ENCODE measurements around the gene FGF18. TPM values are rescaled to one million over a fixed set of nuclear protein-coding genes. Genes with fewer than 3 reads are reported as not detected.

The FGF18 gene
- total RNA-seq, 6 donors from 2014 or later: 0.44 to 4.6 (median 1.4) TPM

DNA sequence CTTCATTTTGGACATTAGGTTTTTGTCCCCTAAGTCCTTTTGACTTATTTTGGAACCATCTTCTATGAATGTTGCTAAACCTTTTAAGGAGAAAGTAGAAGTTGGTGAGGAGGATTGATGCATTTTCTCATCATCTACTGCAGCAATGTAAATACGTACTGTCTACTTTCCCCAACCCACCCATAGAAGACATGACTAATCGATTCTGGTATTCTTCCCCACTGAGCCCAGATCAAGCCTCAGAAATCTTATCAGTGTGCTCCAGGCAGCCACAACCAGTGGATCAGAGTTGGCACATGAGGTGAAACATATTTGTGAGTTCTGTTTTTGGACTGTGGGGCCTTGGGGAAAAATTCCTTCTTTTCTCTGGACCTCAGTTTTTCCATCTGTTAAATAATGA lies 57.7 kb downstream of the FGF18 start:
- Histone ChIP-seq H3K36me3 (no peaks in the 10 kb centered on the region), H3K4me1 (no peaks in the 10 kb centered on the region), H3K27ac (no peak overlapping the region), H3K27me3 (no peaks in the 10 kb centered on the region), H3K4me3 (no peak overlapping the region), H3K9me3 (no peaks in the 10 kb centered on the region)
- TF ChIP-seq EP300 (IDR thresholded peaks at IDR 0.05): no peak
- no peak for TF ChIP-seq POLR2AphosphoS5 (IDR thresholded peaks at IDR 0.05)
- TF ChIP-seq, protein P1, sequence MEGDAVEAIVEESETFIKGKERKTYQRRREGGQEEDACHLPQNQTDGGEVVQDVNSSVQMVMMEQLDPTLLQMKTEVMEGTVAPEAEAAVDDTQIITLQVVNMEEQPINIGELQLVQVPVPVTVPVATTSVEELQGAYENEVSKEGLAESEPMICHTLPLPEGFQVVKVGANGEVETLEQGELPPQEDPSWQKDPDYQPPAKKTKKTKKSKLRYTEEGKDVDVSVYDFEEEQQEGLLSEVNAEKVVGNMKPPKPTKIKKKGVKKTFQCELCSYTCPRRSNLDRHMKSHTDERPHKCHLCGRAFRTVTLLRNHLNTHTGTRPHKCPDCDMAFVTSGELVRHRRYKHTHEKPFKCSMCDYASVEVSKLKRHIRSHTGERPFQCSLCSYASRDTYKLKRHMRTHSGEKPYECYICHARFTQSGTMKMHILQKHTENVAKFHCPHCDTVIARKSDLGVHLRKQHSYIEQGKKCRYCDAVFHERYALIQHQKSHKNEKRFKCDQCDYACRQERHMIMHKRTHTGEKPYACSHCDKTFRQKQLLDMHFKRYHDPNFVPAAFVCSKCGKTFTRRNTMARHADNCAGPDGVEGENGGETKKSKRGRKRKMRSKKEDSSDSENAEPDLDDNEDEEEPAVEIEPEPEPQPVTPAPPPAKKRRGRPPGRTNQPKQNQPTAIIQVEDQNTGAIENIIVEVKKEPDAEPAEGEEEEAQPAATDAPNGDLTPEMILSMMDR (IDR thresholded peaks at IDR 0.05): no peak
- TF ChIP-seq POLR2A (IDR thresholded peaks at IDR 0.05): no peak
- 62 to 68% methylated on average over 2 of the region's 2 CpGs for WGBS, 2 donors
- DNase-seq: no peak
- no peak for ATAC-seq (ENCODE audit: low FRiP score in 2 of 2)

DNA sequence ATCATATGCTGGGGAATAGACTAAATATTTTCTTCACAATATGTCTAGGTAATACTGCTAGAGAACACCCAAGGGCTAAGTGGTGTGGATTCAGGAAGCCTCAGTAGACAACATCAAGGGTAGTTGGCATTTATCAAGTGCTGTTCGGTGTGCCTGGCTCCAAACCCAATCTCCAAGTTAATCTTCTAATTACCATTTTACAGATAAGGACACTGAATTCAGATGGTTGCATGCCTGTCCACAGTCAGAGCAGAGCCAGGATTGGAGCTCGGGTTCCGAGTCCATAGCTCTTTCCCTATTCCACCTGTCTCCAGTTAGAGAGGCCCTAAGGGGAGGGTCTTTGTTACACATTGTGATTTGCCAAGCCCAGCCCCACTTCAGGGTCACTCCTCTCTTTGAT lies 58.2 kb downstream of the FGF18 start:
- Histone ChIP-seq H3K4me3 (no peak overlapping the region), H3K36me3 (no peaks in the 10 kb centered on the region), H3K27ac (no peak overlapping the region), H3K9me3 (no peaks in the 10 kb centered on the region), H3K27me3 (no peaks in the 10 kb centered on the region), H3K4me1 (no peaks in the 10 kb centered on the region)
- DNase-seq (no peak), ATAC-seq (ENCODE audit: low FRiP score in 2 of 2) (no peak)
- TF ChIP-seq EP300 (IDR thresholded peaks at IDR 0.05) (no peak), POLR2A (IDR thresholded peaks at IDR 0.05) (no peak), POLR2AphosphoS5 (IDR thresholded peaks at IDR 0.05) (no peak)
- TF ChIP-seq, protein P1 (IDR thresholded peaks at IDR 0.05): no peak
- WGBS, 2 donors: 82 to 85% methylated on average over 3 of the region's 3 CpGs

- H3K9me3 ChIP-seq: no peaks in the 10 kb centered on the region
- TF ChIP-seq POLR2A (IDR thresholded peaks at IDR 0.05) (no peak), EP300 (IDR thresholded peaks at IDR 0.05) (no peak), POLR2AphosphoS5 (IDR thresholded peaks at IDR 0.05) (no peak)
- TF ChIP-seq, protein P1 (IDR thresholded peaks at IDR 0.05): no peak
- no peak overlapping the region for H3K4me3 ChIP-seq
- H3K4me1 ChIP-seq: no peaks in the 10 kb centered on the region
- H3K27ac ChIP-seq: no peak overlapping the region
- ATAC-seq (ENCODE audit: low FRiP score in 2 of 2) (no peak), DNase-seq (no peak)
- H3K36me3 ChIP-seq: no peaks in the 10 kb centered on the region
- 55 to 58% methylated on average over 4 of the region's 4 CpGs for WGBS, 2 donors
- H3K27me3 ChIP-seq: no peaks in the 10 kb centered on the region
Observed at GRCh38 chr5:171478946-171479775, 59.7 kb downstream of the FGF18 start.

GRCh38 chr5:171479776-171480125 lies 60.3 kb downstream of the FGF18 start:
- Histone ChIP-seq H3K4me1 (no peaks in the 10 kb centered on the region), H3K27me3 (no peaks in the 10 kb centered on the region), H3K27ac (no peak overlapping the region), H3K36me3 (no peaks in the 10 kb centered on the region), H3K9me3 (no peaks in the 10 kb centered on the region), H3K4me3 (no peak overlapping the region)
- DNase-seq: no peak
- TF ChIP-seq POLR2A (IDR thresholded peaks at IDR 0.05) (no peak), POLR2AphosphoS5 (IDR thresholded peaks at IDR 0.05) (no peak), EP300 (IDR thresholded peaks at IDR 0.05) (no peak)
- TF ChIP-seq, protein P1 (IDR thresholded peaks at IDR 0.05): no peak
- no peak for ATAC-seq (ENCODE audit: low FRiP score in 2 of 2)
- 71 to 73% methylated on average over 1 of the region's 1 CpG for WGBS, 2 donors

GRCh38 chr5:171480239-171480638 lies 60.8 kb downstream of the FGF18 start:
- no peak overlapping the region for H3K4me3 ChIP-seq
- H3K9me3 ChIP-seq: no peaks in the 10 kb centered on the region
- 74% methylated on average over 6 of the region's 6 CpGs for WGBS, 2 donors
- H3K27ac ChIP-seq: no peak overlapping the region
- H3K36me3 ChIP-seq: no peaks in the 10 kb centered on the region
- DNase-seq (no peak), ATAC-seq (ENCODE audit: low FRiP score in 2 of 2) (no peak)
- no peak for TF ChIP-seq POLR2A (IDR thresholded peaks at IDR 0.05)
- TF ChIP-seq, protein P1 (IDR thresholded peaks at IDR 0.05): no peak
- no peak for TF ChIP-seq EP300 (IDR thresholded peaks at IDR 0.05)
- TF ChIP-seq POLR2AphosphoS5 (IDR thresholded peaks at IDR 0.05): no peak
- no peaks in the 10 kb centered on the region for H3K27me3 ChIP-seq
- H3K4me1 ChIP-seq: no peaks in the 10 kb centered on the region

All from upper lobe of left lung (tissue), 6 donors.